Fibroblast of skin of left biceps (primary cell): Measurements from ENCODE around the gene RAB8A.
A peak's percentile ranks its signal among the peaks of the same experiment; 100 is the strongest.

Source experiments
- DNase-seq, 2 experiments: peaks; one replicate each; pipeline ENCODE4 v3.0.0-alpha.2; 2013; ENCODE audit warnings: low read depth in 2 of 2

The RAB8A gene

GRCh38 chr19:16142032-16142580 lies 30.4 kb downstream of the RAB8A start:
- DNase-seq, result no peak

- DNase-seq, result no peak
These were observed 31.9 kb downstream of the RAB8A start, which contains the start of gene HSH2D for GRCh38 chr19:16143399-16144215. TSS of gene HSH2D (plus strand) at chr19:16143685. CDS start at chr19:16148751, 5,066 bp downstream.

GRCh38 chr19:16144216-16144581 lies 32.5 kb downstream of the RAB8A start:
- no peak for DNase-seq

- DNase-seq, result no peak
These were observed 34.4 kb downstream of the RAB8A start for GRCh38 chr19:16146112-16146511.

- no peak for DNase-seq
These were observed 36.9 kb downstream of the RAB8A start for GRCh38 chr19:16148443-16149229.

GRCh38 chr19:16153582-16154336 lies 42.1 kb downstream of the RAB8A start:
- no peak for DNase-seq

- no peak for DNase-seq
These were observed 42.9 kb downstream of the RAB8A start for GRCh38 chr19:16154557-16154956.

GRCh38 chr19:16155128-16155527 lies 43.4 kb downstream of the RAB8A start:
- no peak for DNase-seq

- no peak for DNase-seq
These were observed 45.2 kb downstream of the RAB8A start for GRCh38 chr19:16156904-16157303.

GRCh38 chr19:16157601-16158000 lies 45.9 kb downstream of the RAB8A start:
- DNase-seq, result no peak

- no peak for DNase-seq
These were observed 48.0 kb downstream of the RAB8A start for GRCh38 chr19:16159655-16160054.

- no peak for DNase-seq
These were observed 48.8 kb downstream of the RAB8A start for GRCh38 chr19:16160445-16160942.

GRCh38 chr19:16160943-16161560 lies 49.4 kb downstream of the RAB8A start:
- DNase-seq, result no peak

- DNase-seq, result peak in 1 of 2 experiments; percentile 17
These were observed 50.2 kb downstream of the RAB8A start for GRCh38 chr19:16161840-16162239.

GRCh38 chr19:16164222-16164890 lies 52.7 kb downstream of the RAB8A start:
- no peak for DNase-seq

- no peak for DNase-seq
These were observed 54.7 kb downstream of the RAB8A start for GRCh38 chr19:16166417-16166816.

GRCh38 chr19:16167055-16167454 lies 55.4 kb downstream of the RAB8A start:
- DNase-seq, result no peak

- no peak for DNase-seq
These were observed 56.9 kb downstream of the RAB8A start for GRCh38 chr19:16168465-16169081.

GRCh38 chr19:16170134-16170533 lies 58.4 kb downstream of the RAB8A start:
- DNase-seq, result no peak

- no peak for DNase-seq
These were observed 64.3 kb downstream of the RAB8A start for GRCh38 chr19:16175954-16176353.
